K562 treated with DMSO at 1 percent for 48 hours (cell line): Measurements from ENCODE around the gene MEIS3. TPM values are rescaled to one million over a fixed set of nuclear protein-coding genes. Genes with fewer than 3 reads are reported as not detected.

Experiments used
- total RNA-seq: library from RNA; unstranded; fragments of 300-600 nt; gene quantifications from 2 replicates; pipeline ENCODE4 v1.2.3, GENCODE V29; 2022; ENCODE audit warnings: low replicate concordance; ENCODE audit errors: extremely low read depth

The MEIS3 gene
- total RNA-seq: not detected in 2 replicates

DNA sequence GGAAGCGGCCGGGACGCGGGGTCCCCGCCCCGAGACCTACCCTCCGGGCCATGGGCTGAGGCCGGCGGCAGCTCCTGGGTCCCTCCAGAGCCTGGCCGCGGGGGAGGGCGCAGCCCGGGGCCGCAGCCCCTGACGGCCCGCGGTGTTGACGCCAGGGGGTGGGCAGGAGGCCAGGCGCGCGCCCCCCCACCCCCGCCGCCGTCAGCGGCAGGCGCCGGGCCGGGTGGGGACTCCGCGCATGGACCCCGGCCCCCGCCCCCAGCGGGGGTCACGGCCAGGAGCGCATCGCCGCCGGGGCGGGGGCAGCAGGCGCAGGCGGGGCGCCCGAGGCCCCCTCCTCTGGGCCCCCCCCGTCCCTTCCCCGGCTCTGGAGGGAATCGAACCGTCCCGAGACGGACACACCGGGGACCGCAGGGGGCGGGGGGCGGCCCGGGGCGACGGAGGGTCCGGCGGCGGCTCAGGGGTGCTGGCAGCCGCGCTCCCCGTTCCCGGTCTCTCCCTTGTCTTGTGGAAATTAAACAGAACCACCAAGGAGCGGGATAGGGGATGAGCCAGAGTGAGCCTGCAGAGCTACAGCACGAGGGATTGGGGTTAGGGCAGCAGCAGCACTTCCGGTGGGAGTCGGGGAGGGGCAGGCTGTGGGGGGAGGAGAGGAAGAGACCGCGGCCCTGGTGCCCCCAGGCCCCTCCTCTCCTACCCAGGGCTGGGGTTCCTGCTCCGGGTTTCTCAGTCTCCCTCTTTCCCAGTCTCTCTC is at the start of gene MEIS3:
MEIS3 (minus strand) TSS at position 498 of the 754 bp plus-strand sequence; CDS start at position 52, 446 bp downstream.

Other genes with a start within 250 kb of the MEIS3 start
- not detected in 2 replicates for gene BBC3, start 188.3 kb downstream of the MEIS3 start, total RNA-seq
- gene CCDC9, start 163.0 kb downstream of the MEIS3 start, total RNA-seq: not detected in 2 replicates
- gene INAFM1, start 144.6 kb downstream of the MEIS3 start, total RNA-seq: not detected in 2 replicates
- not detected in 2 replicates for gene C5AR1, start 109.7 kb downstream of the MEIS3 start, total RNA-seq
- gene C5AR2, start 87.4 kb downstream of the MEIS3 start, total RNA-seq: not detected in 2 replicates
- not detected in 2 replicates for gene DHX34, start 70.2 kb downstream of the MEIS3 start, total RNA-seq
- not detected in 2 replicates for gene SLC8A2, start 52.4 kb upstream of the MEIS3 start, total RNA-seq
- not detected in 2 replicates for gene KPTN, start 64.7 kb upstream of the MEIS3 start, total RNA-seq
- not detected in 2 replicates for gene NAPA, start 95.5 kb upstream of the MEIS3 start, total RNA-seq
- gene ZNF541, start 153.6 kb upstream of the MEIS3 start, total RNA-seq: not detected in 2 replicates
- not detected in 2 replicates for gene BICRA, start 189.6 kb upstream of the MEIS3 start, total RNA-seq